ENCODE results near the gene NR3C1. TPM values are rescaled to one million over a fixed set of nuclear protein-coding genes. Genes with fewer than 3 reads are reported as not detected.

The NR3C1 gene
- total and polyA plus RNA-seq, 4 donors, result 27.5 to 79.7 (median 58.0) TPM

GRCh38 chr5:143427122-143427735 lies 23.7 kb upstream of the NR3C1 start:
- Histone ChIP-seq H3K27ac (ENCODE audit: low read depth, low read length) (no peak overlapping the region), H3K4me1 (ENCODE audit: control insufficient read depth, insufficient read depth, low read length) (no peaks in the 10 kb centered on the region)
- WGBS (ENCODE audit: insufficient coverage), result no CpG with 5 or more reads among the region's 3 CpGs

GRCh38 chr5:143426437-143426991 lies 23.0 kb upstream of the NR3C1 start:
- H3K27ac ChIP-seq (ENCODE audit: low read depth, low read length), result no peak overlapping the region
- no peak overlapping the region for H3K4me3 ChIP-seq (ENCODE audit: low read depth, low read length)
- no peaks in the 10 kb centered on the region for H3K27me3 ChIP-seq (ENCODE audit: control insufficient read depth, insufficient read depth, low read length)
- H3K9me3 ChIP-seq (ENCODE audit: control insufficient read depth, insufficient read depth, low read length), result no peaks in the 10 kb centered on the region
- WGBS (ENCODE audit: insufficient coverage), result 92% methylated on average over 4 of the region's 9 CpGs
- no peaks in the 10 kb centered on the region for H3K4me1 ChIP-seq (ENCODE audit: control insufficient read depth, insufficient read depth, low read length)
- no peaks in the 10 kb centered on the region for H3K36me3 ChIP-seq (ENCODE audit: control insufficient read depth, insufficient read depth, low read length)
- DNase-seq (ENCODE audit: low read depth in 4 of 6, low spot score in 6 of 6), result no peak

More at GRCh38 chr5:143427122-143427735, 23.7 kb upstream of the NR3C1 start:
- no peaks in the 10 kb centered on the region for H3K9me3 ChIP-seq (ENCODE audit: control insufficient read depth, insufficient read depth, low read length)
- H3K36me3 ChIP-seq (ENCODE audit: control insufficient read depth, insufficient read depth, low read length), result no peaks in the 10 kb centered on the region
- no peak for DNase-seq (ENCODE audit: low read depth in 4 of 6, low spot score in 6 of 6)
- no peak overlapping the region for H3K4me3 ChIP-seq (ENCODE audit: low read depth, low read length)
- no peaks in the 10 kb centered on the region for H3K27me3 ChIP-seq (ENCODE audit: control insufficient read depth, insufficient read depth, low read length)

- H3K4me3 ChIP-seq (ENCODE audit: low read depth, low read length), result no peak overlapping the region
- 86% methylated on average over 2 of the region's 3 CpGs for whole genome bisulfite sequencing (ENCODE audit: insufficient coverage)
Observed at GRCh38 chr5:143425835-143426234, 22.3 kb upstream of the NR3C1 start.

GRCh38 chr5:143418140-143418866 lies 14.8 kb upstream of the NR3C1 start:
- no peaks in the 10 kb centered on the region for H3K9me3 ChIP-seq (ENCODE audit: control insufficient read depth, insufficient read depth, low read length)
- no peak for DNase-seq (ENCODE audit: low read depth in 4 of 6, low spot score in 6 of 6)
- 94% methylated on average over 2 of the region's 2 CpGs for WGBS (ENCODE audit: insufficient coverage)

More at GRCh38 chr5:143425835-143426234, 22.3 kb upstream of the NR3C1 start:
- no peak for DNase-seq (ENCODE audit: low read depth in 4 of 6, low spot score in 6 of 6)
- Histone ChIP-seq H3K4me1 (ENCODE audit: control insufficient read depth, insufficient read depth, low read length) (no peaks in the 10 kb centered on the region), H3K27me3 (ENCODE audit: control insufficient read depth, insufficient read depth, low read length) (no peaks in the 10 kb centered on the region), H3K27ac (ENCODE audit: low read depth, low read length) (no peak overlapping the region), H3K36me3 (ENCODE audit: control insufficient read depth, insufficient read depth, low read length) (no peaks in the 10 kb centered on the region), H3K9me3 (ENCODE audit: control insufficient read depth, insufficient read depth, low read length) (no peaks in the 10 kb centered on the region)

GRCh38 chr5:143417503-143418139 lies 14.1 kb upstream of the NR3C1 start:
- Histone ChIP-seq H3K36me3 (ENCODE audit: control insufficient read depth, insufficient read depth, low read length) (no peaks in the 10 kb centered on the region), H3K27me3 (ENCODE audit: control insufficient read depth, insufficient read depth, low read length) (no peaks in the 10 kb centered on the region), H3K4me1 (ENCODE audit: control insufficient read depth, insufficient read depth, low read length) (no peaks in the 10 kb centered on the region), H3K27ac (ENCODE audit: low read depth, low read length) (no peak overlapping the region), H3K9me3 (ENCODE audit: control insufficient read depth, insufficient read depth, low read length) (no peaks in the 10 kb centered on the region), H3K4me3 (ENCODE audit: low read depth, low read length) (no peak overlapping the region)
- DNase-seq (ENCODE audit: low read depth in 4 of 6, low spot score in 6 of 6), result no peak
- WGBS (ENCODE audit: insufficient coverage), result 80% methylated on average over 1 of the region's 4 CpGs

More at GRCh38 chr5:143418140-143418866, 14.8 kb upstream of the NR3C1 start:
- Histone ChIP-seq H3K4me1 (ENCODE audit: control insufficient read depth, insufficient read depth, low read length) (no peaks in the 10 kb centered on the region), H3K27ac (ENCODE audit: low read depth, low read length) (no peak overlapping the region), H3K4me3 (ENCODE audit: low read depth, low read length) (no peak overlapping the region), H3K36me3 (ENCODE audit: control insufficient read depth, insufficient read depth, low read length) (no peaks in the 10 kb centered on the region), H3K27me3 (ENCODE audit: control insufficient read depth, insufficient read depth, low read length) (no peaks in the 10 kb centered on the region)

GRCh38 chr5:143416411-143416810 lies 12.9 kb upstream of the NR3C1 start:
- H3K4me3 ChIP-seq (ENCODE audit: low read depth, low read length), result no peak overlapping the region
- no peaks in the 10 kb centered on the region for H3K4me1 ChIP-seq (ENCODE audit: control insufficient read depth, insufficient read depth, low read length)
- DNase-seq (ENCODE audit: low read depth in 4 of 6, low spot score in 6 of 6), result no peak
- no peak overlapping the region for H3K27ac ChIP-seq (ENCODE audit: low read depth, low read length)
- H3K9me3 ChIP-seq (ENCODE audit: control insufficient read depth, insufficient read depth, low read length), result no peaks in the 10 kb centered on the region
- no peaks in the 10 kb centered on the region for H3K27me3 ChIP-seq (ENCODE audit: control insufficient read depth, insufficient read depth, low read length)
- H3K36me3 ChIP-seq (ENCODE audit: control insufficient read depth, insufficient read depth, low read length), result no peaks in the 10 kb centered on the region

GRCh38 chr5:143413958-143414669 lies 10.6 kb upstream of the NR3C1 start:
- H3K4me3 ChIP-seq (ENCODE audit: low read depth, low read length), result no peak overlapping the region
- no peaks in the 10 kb centered on the region for H3K9me3 ChIP-seq (ENCODE audit: control insufficient read depth, insufficient read depth, low read length)
- no peaks in the 10 kb centered on the region for H3K36me3 ChIP-seq (ENCODE audit: control insufficient read depth, insufficient read depth, low read length)
- DNase-seq (ENCODE audit: low read depth in 4 of 6, low spot score in 6 of 6), result peak in 1 of 6 donors; percentile 43
- WGBS (ENCODE audit: insufficient coverage), result 79% methylated on average over 2 of the region's 4 CpGs
- H3K27me3 ChIP-seq (ENCODE audit: control insufficient read depth, insufficient read depth, low read length), result no peaks in the 10 kb centered on the region
- no peaks in the 10 kb centered on the region for H3K4me1 ChIP-seq (ENCODE audit: control insufficient read depth, insufficient read depth, low read length)
- H3K27ac ChIP-seq (ENCODE audit: low read depth, low read length), result no peak overlapping the region

- DNase-seq (ENCODE audit: low read depth in 4 of 6, low spot score in 6 of 6), result no peak
- Histone ChIP-seq H3K4me1 (ENCODE audit: control insufficient read depth, insufficient read depth, low read length) (no peaks in the 10 kb centered on the region), H3K27ac (ENCODE audit: low read depth, low read length) (no peak overlapping the region), H3K27me3 (ENCODE audit: control insufficient read depth, insufficient read depth, low read length) (no peaks in the 10 kb centered on the region), H3K36me3 (ENCODE audit: control insufficient read depth, insufficient read depth, low read length) (no peaks in the 10 kb centered on the region), H3K4me3 (ENCODE audit: low read depth, low read length) (no peak overlapping the region), H3K9me3 (ENCODE audit: control insufficient read depth, insufficient read depth, low read length) (no peaks in the 10 kb centered on the region)
- 89% methylated on average over 1 of the region's 2 CpGs for WGBS (ENCODE audit: insufficient coverage)
Observed at GRCh38 chr5:143412661-143413342, 9.3 kb upstream of the NR3C1 start.

- no peak overlapping the region for H3K27ac ChIP-seq (ENCODE audit: low read depth, low read length)
- no CpG with 5 or more reads among the region's 2 CpGs for WGBS (ENCODE audit: insufficient coverage)
- DNase-seq (ENCODE audit: low read depth in 4 of 6, low spot score in 6 of 6), result no peak
- no peak overlapping the region for H3K4me3 ChIP-seq (ENCODE audit: low read depth, low read length)
- peaks cover 1% of the 10 kb centered on the region for H3K4me1 ChIP-seq (ENCODE audit: control insufficient read depth, insufficient read depth, low read length)
- H3K9me3 ChIP-seq (ENCODE audit: control insufficient read depth, insufficient read depth, low read length), result no peaks in the 10 kb centered on the region
- H3K27me3 ChIP-seq (ENCODE audit: control insufficient read depth, insufficient read depth, low read length), result no peaks in the 10 kb centered on the region
- H3K36me3 ChIP-seq (ENCODE audit: control insufficient read depth, insufficient read depth, low read length), result no peaks in the 10 kb centered on the region
Observed at GRCh38 chr5:143409926-143410325, 6.4 kb upstream of the NR3C1 start.
